ENCODE results near the gene PGP. TPM values are rescaled to one million over a fixed set of nuclear protein-coding genes. Genes with fewer than 3 reads are reported as not detected.

PGP gene
- total and polyA plus RNA-seq, 10 of the 15 experiments (the other 5 are each of a cell fraction or from before 2014, with no cell fraction given) = 0.42 to 28.0 (median 12.1) TPM

DNA sequence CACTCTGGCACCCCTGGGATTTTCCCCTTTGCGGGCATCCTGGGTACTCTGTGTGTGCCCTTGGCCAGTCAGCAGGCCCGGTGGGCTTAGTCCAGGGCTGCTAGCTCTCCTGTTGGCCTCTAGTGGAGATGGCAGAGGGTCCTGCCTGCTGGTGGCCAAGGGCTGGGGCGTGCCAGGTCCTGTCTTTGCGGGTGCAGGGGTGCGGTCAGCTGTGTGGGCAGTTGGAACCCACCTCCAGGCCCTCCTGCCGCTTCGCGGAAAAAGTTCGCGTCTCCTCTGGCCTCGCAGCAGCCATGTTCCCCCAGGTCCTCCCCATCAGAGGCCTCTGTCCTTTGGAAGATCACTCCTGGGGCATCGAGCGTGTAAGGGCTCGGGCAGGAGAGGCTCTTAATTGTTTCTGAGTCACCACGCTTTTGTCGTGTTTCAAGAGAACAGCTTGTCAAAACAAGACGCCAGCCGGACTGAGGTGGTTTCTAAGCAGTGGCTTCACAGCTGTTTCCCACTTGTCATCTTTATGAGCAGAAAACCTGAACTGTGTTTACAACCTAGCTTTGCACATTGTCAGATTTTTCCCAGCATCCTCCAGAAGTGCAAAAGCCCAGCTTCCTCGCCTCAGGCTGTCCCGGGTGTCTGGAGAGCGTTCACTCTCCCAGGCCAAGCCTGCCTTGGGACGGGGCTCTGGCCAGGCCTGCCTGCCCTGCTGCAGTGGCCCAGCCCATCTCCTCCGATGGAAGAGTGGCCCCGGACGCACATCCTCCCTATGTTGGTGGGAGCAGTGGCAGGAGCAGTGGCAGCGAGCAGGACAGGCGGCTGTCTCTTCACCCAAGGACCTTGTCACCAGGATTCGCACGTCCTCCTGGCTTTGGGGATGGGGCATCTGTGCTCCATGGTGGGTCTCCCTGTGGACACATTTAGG lies 16.6 kb upstream of the PGP start:
- SMC1A ChIA-PET (ENCODE audit: uncharacterized antibody, unreplicated experiment) = no interaction called here
- Histone ChIP-seq H3K9me3 (replicated peaks; ENCODE audit: control insufficient read depth, insufficient read depth, low read length) (no peaks in the 10 kb centered on the region), H3K79me2 (ENCODE audit: control insufficient read depth, insufficient read depth, low read length) (peaks cover 4% of the 10 kb centered on the region), H3K4me3 (no peak overlapping the region), H3K4me1 (ENCODE audit: control insufficient read depth, insufficient read depth, low read length) (no peaks in the 10 kb centered on the region), H3K36me3 (ENCODE audit: control insufficient read depth in 2 of 2, insufficient read depth in 2 of 2, low read length in 1 of 2) (peaks cover 4 to 46% of the 10 kb centered on the region in 2 experiments; a peak in 3 of 4 replicates), H2AFZ (ENCODE audit: control insufficient read depth, low read depth, low read length) (no peak overlapping the region), H3K4me2 (ENCODE audit: control insufficient read depth, insufficient read depth) (no peak overlapping the region), H3K27ac (ENCODE audit: control insufficient read depth, insufficient read depth) (no peak overlapping the region), H3K9ac (ENCODE audit: control insufficient read depth, insufficient read depth, low read length) (no peak overlapping the region), H3K27me3 (replicated peaks in 1 of 2; ENCODE audit: control insufficient read depth in 2 of 2, insufficient read depth in 2 of 2, low read length in 1 of 2) (no peaks in the 10 kb centered on the region), H4K20me1 (ENCODE audit: control insufficient read depth, insufficient read depth) (no peaks in the 10 kb centered on the region)
- DNase-seq (ENCODE audit: low read depth, low spot score) = no peak
- no peak for FAIRE-seq
- RAD21 ChIA-PET (ENCODE audit: unreplicated experiment) = no interaction called here
- POLR2A ChIA-PET = no interaction called here
- intact Hi-C loops (cut with micrococcal nuclease; ENCODE audit: unreplicated experiment) (no loop called here), in situ Hi-C loops (cut with MboI) (no loop called here)
- CTCF ChIA-PET = no interaction called here
- no peak for TF ChIP-seq RUNX3 (IDR thresholded peaks at IDR 0.05; ENCODE audit: low read length)
- no peak for ATAC-seq
- 86% methylated on average over 29 of the region's 29 CpGs for WGBS (ENCODE audit: insufficient coverage, insufficient replicate concordance, low lambda C conversion rate, missing lambda C conversion rate)
- BruUV-seq (replicated peaks) = no TSS peak

DNA sequence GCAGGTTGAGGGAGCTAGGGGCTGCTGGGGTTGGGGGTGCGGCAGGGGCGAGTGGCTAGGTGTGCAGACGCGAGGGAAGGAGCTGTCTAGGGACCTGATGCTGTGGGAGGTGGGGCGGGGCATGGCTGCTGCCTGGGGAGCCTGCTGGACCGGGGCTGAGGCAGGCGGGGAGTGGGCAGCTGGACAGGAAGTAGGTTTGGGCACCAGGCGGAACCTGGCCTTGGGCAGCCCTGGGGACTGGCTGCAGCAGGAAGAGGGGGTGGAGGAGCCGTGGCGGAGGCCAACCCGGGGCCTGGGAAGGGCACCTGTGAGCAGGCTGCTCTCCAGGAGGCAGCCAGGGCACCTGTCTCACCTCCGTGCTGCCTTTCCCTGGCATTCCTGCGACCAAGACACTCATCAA lies 15.7 kb upstream of the PGP start:
- Histone ChIP-seq H3K4me3 (no peak overlapping the region), H4K20me1 (ENCODE audit: control insufficient read depth, insufficient read depth) (no peaks in the 10 kb centered on the region), H3K9ac (ENCODE audit: control insufficient read depth, insufficient read depth, low read length) (no peak overlapping the region), H3K4me1 (ENCODE audit: control insufficient read depth, insufficient read depth, low read length) (no peaks in the 10 kb centered on the region), H3K4me2 (ENCODE audit: control insufficient read depth, insufficient read depth) (no peak overlapping the region), H3K27ac (ENCODE audit: control insufficient read depth, insufficient read depth) (no peak overlapping the region), H3K9me3 (replicated peaks; ENCODE audit: control insufficient read depth, insufficient read depth, low read length) (no peaks in the 10 kb centered on the region), H3K36me3 (ENCODE audit: control insufficient read depth in 2 of 2, insufficient read depth in 2 of 2, low read length in 1 of 2) (peaks cover 4 to 45% of the 10 kb centered on the region in 2 experiments; a peak in 3 of 4 replicates), H3K79me2 (ENCODE audit: control insufficient read depth, insufficient read depth, low read length) (peaks cover 9% of the 10 kb centered on the region), H3K27me3 (replicated peaks in 1 of 2; ENCODE audit: control insufficient read depth in 2 of 2, insufficient read depth in 2 of 2, low read length in 1 of 2) (no peaks in the 10 kb centered on the region), H2AFZ (ENCODE audit: control insufficient read depth, low read depth, low read length) (no peak overlapping the region)
- TF ChIP-seq SP1 (IDR thresholded peaks at IDR 0.05; ENCODE audit: low read depth, low read length) = no peak
- no peak for TF ChIP-seq TCF3 (IDR thresholded peaks at IDR 0.05; ENCODE audit: borderline replicate concordance, insufficient read depth, low read depth, low read length)
- TF ChIP-seq KDM1A (IDR thresholded peaks at IDR 0.05; ENCODE audit: borderline replicate concordance) = no peak
- TF ChIP-seq STAT3 (IDR thresholded peaks at IDR 0.05; ENCODE audit: low read depth, low read length) = no peak
- TF ChIP-seq, protein P1, sequence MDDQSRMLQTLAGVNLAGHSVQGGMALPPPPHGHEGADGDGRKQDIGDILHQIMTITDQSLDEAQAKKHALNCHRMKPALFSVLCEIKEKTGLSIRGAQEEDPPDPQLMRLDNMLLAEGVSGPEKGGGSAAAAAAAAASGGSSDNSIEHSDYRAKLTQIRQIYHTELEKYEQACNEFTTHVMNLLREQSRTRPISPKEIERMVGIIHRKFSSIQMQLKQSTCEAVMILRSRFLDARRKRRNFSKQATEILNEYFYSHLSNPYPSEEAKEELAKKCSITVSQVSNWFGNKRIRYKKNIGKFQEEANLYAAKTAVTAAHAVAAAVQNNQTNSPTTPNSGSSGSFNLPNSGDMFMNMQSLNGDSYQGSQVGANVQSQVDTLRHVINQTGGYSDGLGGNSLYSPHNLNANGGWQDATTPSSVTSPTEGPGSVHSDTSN (IDR thresholded peaks at IDR 0.05; ENCODE audit: insufficient replicate concordance, low read depth, low read length) = no peak
- no peak for TF ChIP-seq TARDBP (IDR thresholded peaks at IDR 0.05; ENCODE audit: borderline replicate concordance)
- TF ChIP-seq IKZF1 (conservative IDR thresholded peaks at IDR 0.05) = no peak
- TF ChIP-seq YY1 (IDR thresholded peaks at IDR 0.05; ENCODE audit: low read depth, low read length) = no peak
- TF ChIP-seq PAX5 (IDR thresholded peaks at IDR 0.05; ENCODE audit: borderline replicate concordance, low read depth, low read length) = no peak
- no peak for TF ChIP-seq RELA (IDR thresholded peaks at IDR 0.05; ENCODE audit: borderline replicate concordance, partially characterized antibody)
- ChIA-PET POLR2A (interaction anchor here (1.0 kb wide), 1 partner anchor 10 kb away, joined by 5 read pairs; no protein-coding TSS in a partner anchor), SMC1A (ENCODE audit: uncharacterized antibody, unreplicated experiment) (no interaction called here), CTCF (no interaction called here), RAD21 (ENCODE audit: unreplicated experiment) (no interaction called here)
- no peak for ATAC-seq
- WGBS (ENCODE audit: insufficient coverage, insufficient replicate concordance, low lambda C conversion rate, missing lambda C conversion rate) = 55% methylated on average over 11 of the region's 13 CpGs
- no peak for FAIRE-seq
- no TSS peak for BruUV-seq (replicated peaks)
- DNase-seq (ENCODE audit: low read depth, low spot score) = no peak
- intact Hi-C loops (cut with micrococcal nuclease; ENCODE audit: unreplicated experiment) = no loop called here
- in situ Hi-C loops (cut with MboI) = no loop called here
